ENCODE measurements around the gene GPR15.

The GPR15 gene

DNA sequence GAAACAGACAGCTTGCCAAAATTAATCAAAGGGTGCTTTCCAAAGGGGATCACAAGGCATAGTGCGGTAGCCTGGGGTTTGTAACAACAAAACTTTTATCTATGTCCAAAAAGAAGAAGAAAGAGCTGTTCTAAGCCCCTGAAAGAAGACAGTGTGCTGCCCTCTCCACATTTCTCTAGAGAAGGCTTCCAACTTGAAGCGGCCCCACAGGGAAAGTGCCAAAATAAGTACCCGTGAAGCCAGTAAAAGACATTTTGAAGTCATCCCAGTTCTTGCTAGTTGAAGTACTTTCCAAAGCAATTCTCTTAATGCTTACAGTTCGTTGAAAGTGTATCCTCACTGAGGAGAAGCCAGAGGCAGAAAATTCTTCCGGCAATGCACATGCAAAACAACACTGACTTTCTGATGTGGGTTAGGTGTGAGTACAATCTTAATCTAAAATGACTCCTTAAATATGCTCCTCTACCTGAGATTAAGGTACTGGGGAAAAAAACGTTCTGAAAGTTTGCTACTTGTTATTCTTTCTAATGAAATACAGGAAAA, 21.3 kb downstream of the GPR15 start:
- Histone ChIP-seq H3K9me3 (replicated peaks; ENCODE audit: insufficient read depth, low read length) (no peaks in the 10 kb centered on the region), H3K79me2 (ENCODE audit: low read length) (no peaks in the 10 kb centered on the region), H3K27ac (ENCODE audit: low read length) (no peak overlapping the region), H4K20me1 (ENCODE audit: insufficient read depth, low read length) (no peaks in the 10 kb centered on the region), H3K27me3 (replicated peaks; ENCODE audit: insufficient read depth, low read length) (no peaks in the 10 kb centered on the region), H3K4me3 (ENCODE audit: low read length) (no peak overlapping the region), H3K9ac (ENCODE audit: low read length) (no peak overlapping the region), H3F3A (ENCODE audit: insufficient read depth, low read length) (peaks cover 30% of the 10 kb centered on the region), H3K9me2 (replicated peaks; ENCODE audit: insufficient read depth, low read length) (no peaks in the 10 kb centered on the region), H3K4me2 (ENCODE audit: low read depth, low read length) (no peak overlapping the region), H3K4me1 (ENCODE audit: low read length) (peaks cover 21% of the 10 kb centered on the region), H3K36me3 (replicated peaks; ENCODE audit: insufficient read depth, low read length) (no peaks in the 10 kb centered on the region), H2AFZ (ENCODE audit: low read length) (no peak overlapping the region)
- TF ChIP-seq EZH2phosphoT487 (IDR thresholded peaks at IDR 0.05; ENCODE audit: low read length) (no peak), EZH2 (optimal IDR thresholded peaks at IDR 0.05; ENCODE audit: low read depth, low read length) (no peak)
- TF ChIP-seq, protein P1, sequence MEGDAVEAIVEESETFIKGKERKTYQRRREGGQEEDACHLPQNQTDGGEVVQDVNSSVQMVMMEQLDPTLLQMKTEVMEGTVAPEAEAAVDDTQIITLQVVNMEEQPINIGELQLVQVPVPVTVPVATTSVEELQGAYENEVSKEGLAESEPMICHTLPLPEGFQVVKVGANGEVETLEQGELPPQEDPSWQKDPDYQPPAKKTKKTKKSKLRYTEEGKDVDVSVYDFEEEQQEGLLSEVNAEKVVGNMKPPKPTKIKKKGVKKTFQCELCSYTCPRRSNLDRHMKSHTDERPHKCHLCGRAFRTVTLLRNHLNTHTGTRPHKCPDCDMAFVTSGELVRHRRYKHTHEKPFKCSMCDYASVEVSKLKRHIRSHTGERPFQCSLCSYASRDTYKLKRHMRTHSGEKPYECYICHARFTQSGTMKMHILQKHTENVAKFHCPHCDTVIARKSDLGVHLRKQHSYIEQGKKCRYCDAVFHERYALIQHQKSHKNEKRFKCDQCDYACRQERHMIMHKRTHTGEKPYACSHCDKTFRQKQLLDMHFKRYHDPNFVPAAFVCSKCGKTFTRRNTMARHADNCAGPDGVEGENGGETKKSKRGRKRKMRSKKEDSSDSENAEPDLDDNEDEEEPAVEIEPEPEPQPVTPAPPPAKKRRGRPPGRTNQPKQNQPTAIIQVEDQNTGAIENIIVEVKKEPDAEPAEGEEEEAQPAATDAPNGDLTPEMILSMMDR (IDR thresholded peaks at IDR 0.05; ENCODE audit: low read length) = no peak
- no peak for DNase-seq

DNA sequence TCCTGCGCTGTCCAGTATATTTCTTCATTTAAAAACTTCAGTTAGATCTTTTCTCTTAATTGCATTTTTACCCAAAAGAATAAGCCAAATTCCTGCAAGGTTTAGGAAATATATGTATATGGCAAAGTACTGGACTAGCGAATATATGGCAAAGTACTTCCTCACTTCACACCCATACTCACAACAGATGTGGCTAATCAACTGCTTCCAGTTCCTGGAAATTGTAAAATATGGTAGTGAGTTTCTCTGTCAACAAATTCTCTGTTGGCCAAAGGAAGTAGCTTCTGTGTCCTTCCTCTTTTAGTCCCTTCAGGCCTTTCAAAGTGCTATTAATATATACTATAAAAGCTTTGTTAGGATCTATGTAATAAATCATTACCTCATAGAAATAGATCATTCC, 22.0 kb downstream of the GPR15 start:
- Histone ChIP-seq H3K4me1 (ENCODE audit: low read length) (peaks cover 21% of the 10 kb centered on the region), H3K9me2 (replicated peaks; ENCODE audit: insufficient read depth, low read length) (no peaks in the 10 kb centered on the region), H4K20me1 (ENCODE audit: insufficient read depth, low read length) (no peaks in the 10 kb centered on the region), H3K27ac (ENCODE audit: low read length) (no peak overlapping the region), H3K9ac (ENCODE audit: low read length) (no peak overlapping the region), H3K4me2 (ENCODE audit: low read depth, low read length) (no peak overlapping the region), H3F3A (ENCODE audit: insufficient read depth, low read length) (peaks cover 30% of the 10 kb centered on the region), H3K27me3 (replicated peaks; ENCODE audit: insufficient read depth, low read length) (no peaks in the 10 kb centered on the region), H2AFZ (ENCODE audit: low read length) (no peak overlapping the region), H3K4me3 (ENCODE audit: low read length) (no peak overlapping the region), H3K36me3 (replicated peaks; ENCODE audit: insufficient read depth, low read length) (no peaks in the 10 kb centered on the region), H3K9me3 (replicated peaks; ENCODE audit: insufficient read depth, low read length) (no peaks in the 10 kb centered on the region), H3K79me2 (ENCODE audit: low read length) (no peaks in the 10 kb centered on the region)
- TF ChIP-seq EZH2phosphoT487 (IDR thresholded peaks at IDR 0.05; ENCODE audit: low read length) (no peak), EZH2 (optimal IDR thresholded peaks at IDR 0.05; ENCODE audit: low read depth, low read length) (no peak)
- TF ChIP-seq, protein P1 (IDR thresholded peaks at IDR 0.05; ENCODE audit: low read length) = no peak
- DNase-seq = no peak

DNA sequence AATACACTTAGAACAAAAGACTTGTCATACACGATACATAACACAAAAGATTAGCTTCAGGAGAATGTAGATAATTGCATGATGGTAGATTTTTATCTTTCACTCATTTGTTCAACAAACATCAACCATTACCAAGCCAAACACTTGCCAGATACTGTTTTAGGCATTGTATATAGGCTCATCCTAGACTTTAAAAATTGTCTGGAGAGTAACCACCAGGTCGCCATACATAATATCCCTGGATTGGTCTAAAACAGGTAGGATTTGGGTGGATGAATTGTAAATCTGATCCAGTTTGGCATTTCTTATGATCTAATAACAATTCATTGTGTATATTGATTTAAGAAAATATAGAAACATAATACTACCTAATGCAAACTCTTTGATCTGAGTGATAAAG, 22.8 kb downstream of the GPR15 start:
- H3K4me1 ChIP-seq (ENCODE audit: low read length) = peaks cover 21% of the 10 kb centered on the region
- no peaks in the 10 kb centered on the region for H4K20me1 ChIP-seq (ENCODE audit: insufficient read depth, low read length)
- no peaks in the 10 kb centered on the region for H3K79me2 ChIP-seq (ENCODE audit: low read length)
- H3K4me3 ChIP-seq (ENCODE audit: low read length) = no peak overlapping the region
- H3K4me2 ChIP-seq (ENCODE audit: low read depth, low read length) = no peak overlapping the region
- no peak overlapping the region for H3K9ac ChIP-seq (ENCODE audit: low read length)
- H3F3A ChIP-seq (ENCODE audit: insufficient read depth, low read length) = peaks cover 30% of the 10 kb centered on the region
- no peaks in the 10 kb centered on the region for H3K27me3 ChIP-seq (replicated peaks; ENCODE audit: insufficient read depth, low read length)
- no peak overlapping the region for H3K27ac ChIP-seq (ENCODE audit: low read length)
- H3K36me3 ChIP-seq (replicated peaks; ENCODE audit: insufficient read depth, low read length) = no peaks in the 10 kb centered on the region
- no peak for TF ChIP-seq EZH2phosphoT487 (IDR thresholded peaks at IDR 0.05; ENCODE audit: low read length)
- no peak for DNase-seq
- H3K9me3 ChIP-seq (replicated peaks; ENCODE audit: insufficient read depth, low read length) = no peaks in the 10 kb centered on the region
- H2AFZ ChIP-seq (ENCODE audit: low read length) = no peak overlapping the region
- no peaks in the 10 kb centered on the region for H3K9me2 ChIP-seq (replicated peaks; ENCODE audit: insufficient read depth, low read length)

DNA sequence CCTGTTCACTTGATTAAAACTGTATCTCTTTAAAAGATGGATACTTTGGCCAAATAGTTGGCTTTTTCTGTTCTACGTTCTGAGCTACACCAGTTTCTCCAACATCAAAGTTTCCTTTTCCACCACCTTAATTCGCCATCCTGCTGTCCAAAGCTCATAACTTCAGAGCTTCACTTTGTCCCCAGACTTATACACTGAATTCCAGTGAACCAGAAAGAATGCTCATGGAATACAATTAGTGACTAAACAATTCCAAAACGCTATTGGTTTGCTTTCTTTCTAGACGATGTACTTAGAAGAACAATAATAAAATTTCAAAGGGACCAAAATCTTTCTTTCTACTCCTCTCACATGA, 23.2 kb downstream of the GPR15 start:
- Histone ChIP-seq H3K36me3 (replicated peaks; ENCODE audit: insufficient read depth, low read length) (no peaks in the 10 kb centered on the region), H3K27me3 (replicated peaks; ENCODE audit: insufficient read depth, low read length) (no peaks in the 10 kb centered on the region), H3K4me1 (ENCODE audit: low read length) (peaks cover 21% of the 10 kb centered on the region), H2AFZ (ENCODE audit: low read length) (no peak overlapping the region), H3K9me2 (replicated peaks; ENCODE audit: insufficient read depth, low read length) (no peaks in the 10 kb centered on the region), H4K20me1 (ENCODE audit: insufficient read depth, low read length) (no peaks in the 10 kb centered on the region), H3K79me2 (ENCODE audit: low read length) (no peaks in the 10 kb centered on the region), H3K4me3 (ENCODE audit: low read length) (no peak overlapping the region), H3F3A (ENCODE audit: insufficient read depth, low read length) (peaks cover 30% of the 10 kb centered on the region), H3K9ac (ENCODE audit: low read length) (no peak overlapping the region), H3K9me3 (replicated peaks; ENCODE audit: insufficient read depth, low read length) (no peaks in the 10 kb centered on the region), H3K4me2 (ENCODE audit: low read depth, low read length) (no peak overlapping the region), H3K27ac (ENCODE audit: low read length) (peak overlapping the region; percentile 90; the same call in 1 of the 2 replicates)
- TF ChIP-seq, protein P1 (IDR thresholded peaks at IDR 0.05; ENCODE audit: low read length) = no peak
- TF ChIP-seq EZH2phosphoT487 (IDR thresholded peaks at IDR 0.05; ENCODE audit: low read length) = no peak
- DNase-seq = no peak

Data from MM.1S (cell line).